Thoracic aorta (tissue), 2 donors: ENCODE measurements around the gene MRPS18A. TPM values are rescaled to one million over a fixed set of nuclear protein-coding genes. Genes with fewer than 3 reads are reported as not detected.
"Not testable (repeated sequence)": the region's sequence is repeated elsewhere in the genome, so short reads cannot be mapped to it uniquely, and the experiment has no call there.

Experiments used
- ATAC-seq: fragments of 150-250 bp; one replicate; pipeline ENCODE4 v1.8.0; 2017; ENCODE audit warnings: low read depth; ENCODE audit not compliant: insufficient number of reproducible peaks, low FRiP score
- DNase-seq: peaks from one replicate; pipeline ENCODE4 v3.0.0-alpha.2; 2020; ENCODE audit warnings: low spot score
- H3K27ac ChIP-seq, 2 donors: fragments of 200-600 bp; sonication (generic); 1 replicate in 1 of 2; 2 replicates in 1 of 2; pipeline ENCODE4 v1.5.1; 2016; ENCODE audit warnings: mild to moderate bottlenecking in 2 of 2, moderate library complexity in 2 of 2
- H3K27me3 ChIP-seq: fragments of 200-600 bp; sonication (generic); replicated peaks from 2 replicates; pipeline ENCODE4 v1.6.0; 2016; ENCODE audit warnings: mild to moderate bottlenecking; ENCODE audit not compliant: insufficient read depth
- H3K36me3 ChIP-seq: fragments of 200-600 bp; sonication (generic); one replicate; pipeline ENCODE4 v1.5.1; 2016
- H3K4me1 ChIP-seq, 2 donors: fragments of 200-600 bp; sonication (generic); 1 replicate in 1 of 2; 2 replicates in 1 of 2; pipeline versions ENCODE4 v1.5.1 to v1.6.0; 2016; ENCODE audit warnings: low read depth in 2 of 2, mild to moderate bottlenecking in 1 of 2; ENCODE audit not compliant: control insufficient read depth in 1 of 2
- H3K4me3 ChIP-seq: fragments of 200-600 bp; sonication (generic); 2 replicates; pipeline ENCODE4 v1.5.1; 2016; ENCODE audit warnings: mild to moderate bottlenecking
- H3K9me3 ChIP-seq: fragments of 200-600 bp; sonication (generic); 2 replicates; pipeline ENCODE4 v1.5.1; 2016
- CTCF ChIP-seq: fragments of 200-600 bp; sonication (generic); IDR thresholded peaks from one replicate; pipeline ENCODE4 v1.5.1; 2019; ENCODE audit warnings: antibody characterized with exemption
- total RNA-seq, 2 donors: library from RNA; depleted of rRNA; stranded (reverse); fragments of >200 nt; gene quantifications; one replicate each; pipeline versions ENCODE4 v1.1.0 to v1.2.3, GENCODE V29; 2016

The MRPS18A gene
- total RNA-seq, 2 donors from 2014 or later, result 21.2 to 39.4 TPM

- no peaks in the 10 kb centered on the region for H3K27me3 ChIP-seq
- peak overlapping the region; percentile 38 for H3K4me3 ChIP-seq
- H3K36me3 ChIP-seq, result peaks cover 11% of the 10 kb centered on the region
- no peak for DNase-seq
- H3K4me1 ChIP-seq, result peaks cover 16 to 37% of the 10 kb centered on the region in 2 donors
- TF ChIP-seq CTCF, result peak; percentile 92
- ATAC-seq, result no peak
- H3K9me3 ChIP-seq, result no peaks in the 10 kb centered on the region
- H3K27ac ChIP-seq, result no peak overlapping the region
These were observed 20.1 kb downstream of the MRPS18A start for GRCh38 chr6:43667245-43668150.

GRCh38 chr6:43666196-43666920, 21.2 kb downstream of the MRPS18A start:
- H3K4me3 ChIP-seq, result no peak overlapping the region
- TF ChIP-seq CTCF, result no peak
- ATAC-seq (no peak), DNase-seq (no peak)
- H3K4me1 ChIP-seq, result peaks cover 16 to 37% of the 10 kb centered on the region in 2 donors
- peaks cover 7% of the 10 kb centered on the region for H3K36me3 ChIP-seq
- no peak overlapping the region for H3K27ac ChIP-seq
- no peaks in the 10 kb centered on the region for H3K9me3 ChIP-seq
- no peaks in the 10 kb centered on the region for H3K27me3 ChIP-seq

GRCh38 chr6:43665376-43665775, 22.2 kb downstream of the MRPS18A start:
- no peaks in the 10 kb centered on the region for H3K36me3 ChIP-seq
- peaks cover 16 to 34% of the 10 kb centered on the region in 2 donors for H3K4me1 ChIP-seq
- no peaks in the 10 kb centered on the region for H3K27me3 ChIP-seq
- no peaks in the 10 kb centered on the region for H3K9me3 ChIP-seq
- no peak for TF ChIP-seq CTCF
- ATAC-seq, result no peak
- H3K4me3 ChIP-seq, result no peak overlapping the region
- no peak overlapping the region for H3K27ac ChIP-seq
- no peak for DNase-seq

- not testable (repeated sequence) for H3K27me3 ChIP-seq, H3K9me3 ChIP-seq, ATAC-seq, DNase-seq, H3K4me3 ChIP-seq, H3K4me1 ChIP-seq, H3K27ac ChIP-seq, H3K36me3 ChIP-seq
These were observed 24.6 kb downstream of the MRPS18A start for GRCh38 chr6:43662948-43663347.

GRCh38 chr6:43658161-43658560, 29.4 kb downstream of the MRPS18A start:
- no peaks in the 10 kb centered on the region for H3K27me3 ChIP-seq
- H3K9me3 ChIP-seq, result no peaks in the 10 kb centered on the region
- H3K36me3 ChIP-seq, result no peaks in the 10 kb centered on the region
- TF ChIP-seq CTCF, result no peak
- H3K27ac ChIP-seq, result no peak overlapping the region
- H3K4me3 ChIP-seq, result no peak overlapping the region
- ATAC-seq (no peak), DNase-seq (no peak)
- no peaks in the 10 kb centered on the region for H3K4me1 ChIP-seq
